Measurements from ENCODE around the gene RANBP17.

The RANBP17 gene

DNA sequence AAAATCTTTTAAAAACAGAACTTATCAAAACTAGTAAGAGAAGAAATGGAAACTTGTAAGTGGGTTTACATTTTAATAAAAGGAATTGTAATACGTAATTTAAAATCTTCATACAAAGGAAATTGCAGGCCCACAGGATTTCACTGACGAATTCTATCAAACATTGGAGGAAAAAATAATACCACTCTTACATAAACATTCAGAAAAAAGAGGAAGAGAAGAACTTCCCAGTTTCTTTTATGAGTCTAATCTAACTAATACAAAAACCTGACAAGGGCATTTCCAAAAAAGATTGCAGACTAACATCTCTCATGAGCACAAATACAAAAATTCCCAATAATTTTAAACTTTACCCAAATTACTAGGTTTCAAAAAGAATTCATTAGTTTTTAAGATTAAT lies 149.0 kb downstream of the RANBP17 start:
- Histone ChIP-seq H3K4me1 (ENCODE audit: control insufficient read depth, low read length) (no peaks in the 10 kb centered on the region), H3K4me3 (ENCODE audit: low read length) (no peak overlapping the region), H3K79me2 (ENCODE audit: control insufficient read depth, low read length) (no peaks in the 10 kb centered on the region), H3K27me3 (ENCODE audit: control insufficient read depth, low read length) (no peaks in the 10 kb centered on the region), H3K36me3 (ENCODE audit: control insufficient read depth, low read length) (no peaks in the 10 kb centered on the region), H3K27ac (ENCODE audit: low read depth, low read length) (no peak overlapping the region), H3K9me2 (replicated peaks; ENCODE audit: control insufficient read depth, low read length) (no peaks in the 10 kb centered on the region), H4K20me1 (ENCODE audit: control insufficient read depth, insufficient read depth, low read depth, low read length) (no peaks in the 10 kb centered on the region), H3F3A (ENCODE audit: control insufficient read depth, insufficient read depth) (no peaks in the 10 kb centered on the region), H3K4me2 (ENCODE audit: low read length) (no peak overlapping the region), H3K9me3 (ENCODE audit: control insufficient read depth, insufficient read depth, low read length) (no peaks in the 10 kb centered on the region)
- TF ChIP-seq, protein P1, sequence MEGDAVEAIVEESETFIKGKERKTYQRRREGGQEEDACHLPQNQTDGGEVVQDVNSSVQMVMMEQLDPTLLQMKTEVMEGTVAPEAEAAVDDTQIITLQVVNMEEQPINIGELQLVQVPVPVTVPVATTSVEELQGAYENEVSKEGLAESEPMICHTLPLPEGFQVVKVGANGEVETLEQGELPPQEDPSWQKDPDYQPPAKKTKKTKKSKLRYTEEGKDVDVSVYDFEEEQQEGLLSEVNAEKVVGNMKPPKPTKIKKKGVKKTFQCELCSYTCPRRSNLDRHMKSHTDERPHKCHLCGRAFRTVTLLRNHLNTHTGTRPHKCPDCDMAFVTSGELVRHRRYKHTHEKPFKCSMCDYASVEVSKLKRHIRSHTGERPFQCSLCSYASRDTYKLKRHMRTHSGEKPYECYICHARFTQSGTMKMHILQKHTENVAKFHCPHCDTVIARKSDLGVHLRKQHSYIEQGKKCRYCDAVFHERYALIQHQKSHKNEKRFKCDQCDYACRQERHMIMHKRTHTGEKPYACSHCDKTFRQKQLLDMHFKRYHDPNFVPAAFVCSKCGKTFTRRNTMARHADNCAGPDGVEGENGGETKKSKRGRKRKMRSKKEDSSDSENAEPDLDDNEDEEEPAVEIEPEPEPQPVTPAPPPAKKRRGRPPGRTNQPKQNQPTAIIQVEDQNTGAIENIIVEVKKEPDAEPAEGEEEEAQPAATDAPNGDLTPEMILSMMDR (IDR thresholded peaks at IDR 0.05; ENCODE audit: low read depth, low read length, poor library complexity, severe bottlenecking) = no peak
- no peak for TF ChIP-seq EZH2phosphoT487 (IDR thresholded peaks at IDR 0.05; ENCODE audit: borderline replicate concordance, low read length)

DNA sequence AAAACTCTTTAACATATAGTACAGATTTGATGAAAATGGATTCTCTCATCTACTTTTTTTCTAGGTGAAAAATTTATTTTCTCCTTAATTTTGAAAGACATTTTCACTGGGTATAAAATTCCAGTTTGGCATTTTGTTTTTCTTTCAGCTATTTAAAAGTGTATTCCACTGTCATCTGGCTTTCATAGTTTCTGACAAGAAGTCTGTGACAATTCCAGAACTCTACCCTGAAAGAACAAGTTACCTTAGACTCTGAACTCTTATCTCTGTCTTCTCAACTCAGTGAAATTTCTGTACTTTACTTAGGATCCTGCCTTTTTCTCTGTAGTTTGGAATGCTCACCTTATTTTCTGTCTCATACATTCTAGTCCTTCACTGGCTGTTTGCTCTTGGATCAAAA lies 161.7 kb downstream of the RANBP17 start:
- Histone ChIP-seq H3K27me3 (ENCODE audit: control insufficient read depth, low read length) (no peaks in the 10 kb centered on the region), H4K20me1 (ENCODE audit: control insufficient read depth, insufficient read depth, low read depth, low read length) (no peaks in the 10 kb centered on the region), H3K36me3 (ENCODE audit: control insufficient read depth, low read length) (no peaks in the 10 kb centered on the region), H3K9me3 (ENCODE audit: control insufficient read depth, insufficient read depth, low read length) (0 out of 2 replicates have a peak, but pooled peaks cover 9% of the 10 kb centered on the region), H3K27ac (ENCODE audit: low read depth, low read length) (no peak overlapping the region), H3F3A (ENCODE audit: control insufficient read depth, insufficient read depth) (no peaks in the 10 kb centered on the region), H3K4me2 (ENCODE audit: low read length) (no peak overlapping the region), H3K79me2 (ENCODE audit: control insufficient read depth, low read length) (no peaks in the 10 kb centered on the region), H3K9me2 (replicated peaks; ENCODE audit: control insufficient read depth, low read length) (no peaks in the 10 kb centered on the region), H3K4me1 (ENCODE audit: control insufficient read depth, low read length) (no peaks in the 10 kb centered on the region), H3K4me3 (ENCODE audit: low read length) (no peak overlapping the region)
- TF ChIP-seq, protein P1 (IDR thresholded peaks at IDR 0.05; ENCODE audit: low read depth, low read length, poor library complexity, severe bottlenecking) = no peak
- TF ChIP-seq EZH2phosphoT487 (IDR thresholded peaks at IDR 0.05; ENCODE audit: borderline replicate concordance, low read length) = no peak

DNA sequence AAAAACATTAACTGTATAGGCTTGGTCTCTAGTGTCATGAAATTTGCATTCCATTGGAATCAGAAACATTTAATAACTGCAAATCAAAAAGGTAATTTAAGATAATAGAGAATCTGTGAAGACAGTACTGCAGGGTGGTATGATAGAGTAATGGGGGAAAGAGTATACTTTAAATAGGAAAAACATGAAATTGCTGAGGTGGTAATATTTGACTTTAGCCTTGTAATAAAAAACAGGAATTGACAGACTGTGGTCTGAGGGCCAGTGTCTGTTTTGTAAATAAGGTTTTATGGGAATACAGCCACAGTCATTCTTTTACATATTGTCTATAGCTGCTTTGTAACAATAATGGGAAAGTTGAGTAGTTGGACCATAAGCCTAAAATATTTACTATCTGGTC lies 162.3 kb downstream of the RANBP17 start:
- H3K9me3 ChIP-seq (ENCODE audit: control insufficient read depth, insufficient read depth, low read length) = 0 out of 2 replicates have a peak, but pooled peaks cover 9% of the 10 kb centered on the region
- H3K36me3 ChIP-seq (ENCODE audit: control insufficient read depth, low read length) = no peaks in the 10 kb centered on the region
- no peak overlapping the region for H3K4me2 ChIP-seq (ENCODE audit: low read length)
- H4K20me1 ChIP-seq (ENCODE audit: control insufficient read depth, insufficient read depth, low read depth, low read length) = no peaks in the 10 kb centered on the region
- H3K27ac ChIP-seq (ENCODE audit: low read depth, low read length) = no peak overlapping the region
- no peaks in the 10 kb centered on the region for H3K9me2 ChIP-seq (replicated peaks; ENCODE audit: control insufficient read depth, low read length)
- H3K27me3 ChIP-seq (ENCODE audit: control insufficient read depth, low read length) = no peaks in the 10 kb centered on the region
- no peaks in the 10 kb centered on the region for H3K4me1 ChIP-seq (ENCODE audit: control insufficient read depth, low read length)
- TF ChIP-seq, protein P1 (IDR thresholded peaks at IDR 0.05; ENCODE audit: low read depth, low read length, poor library complexity, severe bottlenecking) = no peak
- TF ChIP-seq EZH2phosphoT487 (IDR thresholded peaks at IDR 0.05; ENCODE audit: borderline replicate concordance, low read length) = no peak
- no peaks in the 10 kb centered on the region for H3K79me2 ChIP-seq (ENCODE audit: control insufficient read depth, low read length)
- no peak overlapping the region for H3K4me3 ChIP-seq (ENCODE audit: low read length)
- H3F3A ChIP-seq (ENCODE audit: control insufficient read depth, insufficient read depth) = no peaks in the 10 kb centered on the region

All from DOHH2 (cell line).